Kidney (tissue), 22 donors: ENCODE measurements around the gene FRZB. TPM values are rescaled to one million over a fixed set of nuclear protein-coding genes. Genes with fewer than 3 reads are reported as not detected.

Source experiments
- DNase-seq, 5 donors: peaks; one replicate each; pipeline ENCODE4 v3.0.0-alpha.2; 2013 to 2020
- FAIRE-seq: peaks from 2 replicates; lab custom pipeline; 2012; peaks lifted over from hg19 to GRCh38; lab: Jason Lieb, UNC
- H3K27ac ChIP-seq, 2 donors: one replicate each; pipeline ENCODE4 v1.7.0; 2013; ENCODE audit warnings: low read depth in 2 of 2, low read length in 2 of 2, inconsistent platforms in 1 of 2
- H3K27me3 ChIP-seq: one replicate; pipeline ENCODE4 v1.7.1; 2013; ENCODE audit warnings: low read length, inconsistent platforms; ENCODE audit not compliant: control insufficient read depth, insufficient read depth
- H3K36me3 ChIP-seq, 3 donors: one replicate each; pipeline versions ENCODE4 v1.7.0 to v1.7.1; 2013; ENCODE audit warnings: low read length in 3 of 3, control low read depth in 1 of 3, inconsistent platforms in 1 of 3; ENCODE audit not compliant: insufficient read depth in 3 of 3, control insufficient read depth in 2 of 3
- H3K4me1 ChIP-seq, 3 donors: one replicate each; pipeline versions ENCODE4 v1.7.0 to v1.7.1; 2013; ENCODE audit warnings: low read length in 3 of 3, inconsistent platforms in 1 of 3, low read depth in 1 of 3; ENCODE audit not compliant: control insufficient read depth in 2 of 3, insufficient read depth in 2 of 3
- H3K4me3 ChIP-seq, 3 donors: one replicate each; pipeline versions ENCODE4 v1.7.0 to v1.8.1; 2013; ENCODE audit warnings: low read length in 3 of 3, control low read depth in 1 of 3, inconsistent platforms in 1 of 3
- H3K9ac ChIP-seq, 3 donors: one replicate each; pipeline versions ENCODE4 v1.7.0 to v1.7.1; 2013; ENCODE audit warnings: low read length in 3 of 3, control low read depth in 1 of 3, inconsistent platforms in 1 of 3
- H3K9me3 ChIP-seq, 3 donors: one replicate each; pipeline versions ENCODE4 v1.7.0 to v1.7.1; 2013; ENCODE audit warnings: low read length in 3 of 3, control low read depth in 1 of 3, inconsistent platforms in 1 of 3; ENCODE audit not compliant: control insufficient read depth in 2 of 3, insufficient read depth in 1 of 3
- CTCF ChIP-seq: IDR thresholded peaks from 3 replicates; pipeline ENCODE4 v1.5.1; 2012; ENCODE audit warnings: mild to moderate bottlenecking, moderate library complexity, borderline replicate concordance; ENCODE audit not compliant: insufficient read depth; ENCODE audit errors: extremely low read depth
- intact Hi-C: fragments of 100-400 bp; cut with DNase I; formaldehyde crosslinking; loops from one replicate; pipeline ENCODE4 v1.11.1; 2022
- long read RNA-seq, 10 donors: library from polyadenylated mRNA in 1 of 10; unstranded in 1 of 10; transcript quantifications; one replicate each; pipeline ENCODE4 v2.0.0 and lab custom pipeline, GENCODE V29; 2021 to 2026
- polyA plus RNA-seq: library from polyadenylated mRNA; stranded (reverse); fragments of 350-450 nt; fragmentation: Illumina TruSeq; extraction: RNeasy Lipid Tissue Mini Kit (QIAGEN cat#74804); gene quantifications from one replicate; pipeline ENCODE4 v1.2.3, GENCODE V29; 2014; ENCODE audit warnings: low read depth, low replicate concordance; ENCODE audit not compliant: insufficient read depth
- total RNA-seq: library from RNA; stranded (reverse); fragmentation: NEBNext Ultra II Directional; extraction: Animal tissue kit (Norgen Biotek cat#: 25700); gene quantifications from one replicate; pipeline ENCODE4 v1.2.1, GENCODE V29; 2021
- donor health status: control.
- donor health status: control.
- donor health status: control.
- donor health status: control.
- donor health status: control.
- donor health status: DM: yes; HTN: yes; CAD: no.
- donor health status: Normal renal cell carcinoma (clear cell type).

FRZB gene
- 12.9 TPM for total RNA-seq
- polyA plus RNA-seq = 21.3 TPM
- long read RNA-seq, donor 1, partial matches to known transcripts = 5 of 9 reads
- long read RNA-seq, donor 1, other reads (novel, unspliced or antisense) = 0 of 9 reads
- long read RNA-seq, donor 2, transcript FRZB-201 (6 exons, 3,162 nt) = major isoform, 8 of 8 reads
- long read RNA-seq, donor 2, partial matches to known transcripts = 0 of 8 reads
- long read RNA-seq, donor 2, other reads (novel, unspliced or antisense) = 0 of 8 reads
- long read RNA-seq, donor 3, transcript FRZB-201 (6 exons, 3,162 nt) = major isoform, 11 of 11 reads
- long read RNA-seq, donor 3, partial matches to known transcripts = 0 of 11 reads
- long read RNA-seq, donor 3, other reads (novel, unspliced or antisense) = 0 of 11 reads
- long read RNA-seq, donor 4, partial matches to known transcripts = 0 of 2 reads
- long read RNA-seq, donor 4, other reads (novel, unspliced or antisense) = 0 of 2 reads
- long read RNA-seq, donor 5, partial matches to known transcripts = 0 of 1 reads
- long read RNA-seq, donor 5, other reads (novel, unspliced or antisense) = 0 of 1 reads
- long read RNA-seq, donor 6, partial matches to known transcripts = 0 of 3 reads
- long read RNA-seq, donor 6, other reads (novel, unspliced or antisense) = 0 of 3 reads
- long read RNA-seq, donor 7, transcript FRZB-201 (6 exons, 3,162 nt) = major isoform, 29 of 30 reads
- long read RNA-seq, donor 7, partial matches to known transcripts = 1 of 30 reads
- long read RNA-seq, donor 7, other reads (novel, unspliced or antisense) = 0 of 30 reads
- long read RNA-seq, donor 8, transcript FRZB-201 (6 exons, 3,162 nt) = major isoform, 9 of 9 reads
- long read RNA-seq, donor 8, partial matches to known transcripts = 0 of 9 reads
- long read RNA-seq, donor 8, other reads (novel, unspliced or antisense) = 0 of 9 reads
- long read RNA-seq, donor 9, partial matches to known transcripts = 0 of 4 reads
- long read RNA-seq, donor 9, other reads (novel, unspliced or antisense) = 0 of 4 reads
- long read RNA-seq, donor 10, transcript FRZB-201 (6 exons, 3,162 nt) = major isoform, 7 of 12 reads
- long read RNA-seq, donor 10, partial matches to known transcripts = 5 of 12 reads
- long read RNA-seq, donor 10, other reads (novel, unspliced or antisense) = 0 of 12 reads

DNA sequence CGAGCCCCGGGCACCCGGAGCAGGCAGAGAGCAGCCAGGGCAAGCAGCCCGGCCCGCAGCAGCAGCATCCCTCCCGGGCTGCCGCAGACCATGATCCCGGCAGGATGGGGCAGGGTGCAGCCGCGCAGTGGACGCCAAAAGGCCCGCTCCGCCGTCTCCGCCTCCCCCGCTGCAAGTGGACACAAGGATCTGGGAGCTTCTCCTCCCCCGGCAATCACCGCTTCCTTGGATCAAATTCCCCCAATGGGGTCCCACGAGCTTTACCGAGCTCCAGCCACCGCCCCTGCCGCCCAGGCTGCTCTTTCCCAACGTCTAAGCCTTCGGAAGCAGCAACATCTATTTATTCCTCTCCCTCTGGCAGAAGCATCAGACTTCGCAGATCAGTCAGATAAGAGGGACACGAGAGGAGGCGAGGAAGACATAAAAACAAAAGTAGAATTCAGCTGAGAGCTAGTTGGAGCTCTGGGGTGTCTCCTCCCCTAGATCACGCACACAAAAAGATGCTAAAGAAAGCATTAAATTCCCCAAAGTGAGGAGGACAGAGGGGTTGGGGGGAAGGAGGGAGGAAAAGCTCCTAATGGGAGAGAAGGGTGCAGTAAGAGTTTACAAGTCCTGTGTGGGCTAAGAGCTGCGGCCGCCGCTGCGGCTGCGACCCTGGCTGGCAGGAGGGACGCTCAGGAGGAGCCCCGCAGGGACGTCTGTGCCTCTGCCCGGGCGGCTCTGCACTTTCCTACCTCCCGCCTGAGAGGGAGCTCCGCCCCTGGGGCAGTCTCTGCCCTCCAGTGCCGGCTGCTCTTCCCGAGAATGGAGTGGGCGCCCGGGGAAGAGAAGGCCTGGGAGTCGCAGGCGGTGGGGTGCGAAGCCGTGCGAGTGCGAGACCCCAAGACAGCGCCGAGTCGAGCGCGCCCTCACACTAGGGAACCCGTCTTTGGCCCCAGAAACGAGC lies at the start of gene FRZB:
Gene FRZB (minus strand): TSS at position 177 of the 946 bp plus-strand sequence. CDS start 85 bp downstream, at position 92.
- no peaks in the 10 kb centered on the region for H3K36me3 ChIP-seq
- intact Hi-C loops = no loop called here
- peak within 1 kb of the TSS in 2 of 3 donors; percentile 19 to 43 for H3K9ac ChIP-seq
- peaks cover 0 to 12% (median 6%) of the 10 kb centered on the region in 3 donors for H3K4me1 ChIP-seq
- FAIRE-seq (no peak), DNase-seq (peak; percentile 88 to 95 (median 90))
- no peak for TF ChIP-seq CTCF
- no peaks in the 10 kb centered on the region for H3K27me3 ChIP-seq
- H3K27ac ChIP-seq = no peak within 1 kb of the TSS
- peak within 1 kb of the TSS; percentile 58 to 77 (median 63) for H3K4me3 ChIP-seq
- H3K9me3 ChIP-seq = no peaks in the 10 kb centered on the region

DNA sequence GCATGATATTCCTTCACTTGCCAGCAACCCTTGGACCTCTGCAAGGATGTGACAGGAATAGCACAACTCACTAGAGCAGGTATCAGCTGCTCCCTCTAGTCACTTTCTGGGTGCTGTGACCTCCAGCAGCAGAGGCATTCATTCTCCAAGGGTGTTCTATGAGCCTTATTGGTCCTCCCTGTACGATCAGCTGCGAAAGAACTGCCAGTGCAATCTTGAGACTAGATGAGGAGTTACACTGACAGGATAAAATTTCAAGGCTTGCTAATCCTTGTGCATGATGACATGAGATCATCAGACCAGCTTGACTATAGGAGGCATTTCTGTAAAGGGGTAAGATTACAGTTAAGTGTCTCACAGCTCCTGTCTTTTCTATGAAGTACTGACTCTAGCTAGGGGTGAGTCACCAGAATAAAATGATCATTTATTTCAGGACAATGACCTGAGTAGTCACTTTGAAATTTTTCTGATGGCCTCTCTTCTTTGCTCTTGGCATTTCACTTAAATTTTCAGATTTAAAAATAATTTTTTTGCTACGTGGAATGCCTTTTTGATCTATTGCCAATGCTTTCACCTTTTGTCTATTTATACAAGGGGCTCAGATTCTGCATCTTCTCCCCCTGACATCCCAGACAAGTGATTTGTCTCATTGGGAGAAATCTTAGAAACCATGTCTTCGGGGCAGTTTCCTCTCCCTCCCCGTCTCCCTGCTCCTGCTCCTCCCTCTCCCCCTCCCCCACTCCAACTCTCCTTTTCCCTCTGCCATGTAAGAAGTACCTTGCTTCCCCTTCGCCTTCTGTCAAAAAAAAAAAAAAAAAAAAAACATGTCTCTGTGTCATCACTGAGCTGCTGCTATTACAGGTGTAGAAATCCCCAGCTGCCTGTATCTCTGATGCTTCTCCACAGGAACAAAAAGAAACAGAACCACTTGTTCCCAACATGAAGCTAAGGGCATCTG lies 49.2 kb upstream of the FRZB start:
- peaks cover 0 to 8% (median 2%) of the 10 kb centered on the region in 3 donors for H3K4me1 ChIP-seq
- no peak overlapping the region for H3K9ac ChIP-seq
- no peak for FAIRE-seq
- intact Hi-C loops = no loop called here
- H3K27me3 ChIP-seq = no peaks in the 10 kb centered on the region
- H3K36me3 ChIP-seq = peaks cover 0 to 11% (median 2%) of the 10 kb centered on the region in 3 donors
- H3K9me3 ChIP-seq = no peaks in the 10 kb centered on the region
- no peak for TF ChIP-seq CTCF
- DNase-seq = peak in 2 of 5 donors; percentile 24 to 29
- no peak overlapping the region for H3K27ac ChIP-seq
- H3K4me3 ChIP-seq = no peak overlapping the region
